CD4-positive, alpha-beta memory T cell (primary cell): ENCODE results near the gene DLG5. TPM values are rescaled to one million over a fixed set of nuclear protein-coding genes. Genes with fewer than 3 reads are reported as not detected.

Experiments
- CTCF ChIA-PET: fragments of 350-600 bp; sonication (Branson Sonifier 250); formaldehyde crosslinking; loops from one replicate; lab custom pipeline; 2021; ENCODE audit warnings: inconsistent platforms; ENCODE audit not compliant: partially characterized antibody; lab: Charles Lee
- POLR2A ChIA-PET: fragments of 350-600 bp; sonication (Branson Sonifier 250); formaldehyde crosslinking; loops from one replicate; lab custom pipeline; 2021; ENCODE audit not compliant: partially characterized antibody; lab: Charles Lee
- DNase-seq, 5 donors: peaks; one replicate each; pipeline versions ENCODE4 v3.0.0 to v3.0.0-alpha.2; 2020 to 2022; ENCODE audit warnings: mixed read lengths in 1 of 5
- H3K27ac ChIP-seq: one replicate; pipeline ENCODE4 v1.7.0; 2013; ENCODE audit warnings: low read depth, low read length
- H3K27me3 ChIP-seq: 2 replicates; pipeline ENCODE4 v1.7.0; 2013; ENCODE audit warnings: mild to moderate bottlenecking, low read length, moderate library complexity; ENCODE audit not compliant: insufficient read depth
- H3K36me3 ChIP-seq: 2 replicates; pipeline ENCODE4 v1.7.0; 2013; ENCODE audit warnings: mild to moderate bottlenecking, low read length, moderate library complexity; ENCODE audit not compliant: insufficient read depth
- H3K4me1 ChIP-seq: 2 replicates; pipeline ENCODE4 v1.7.0; 2013; ENCODE audit warnings: mild to moderate bottlenecking, low read length, moderate library complexity; ENCODE audit not compliant: insufficient read depth
- H3K4me3 ChIP-seq, 2 donors: one replicate each; pipeline ENCODE4 v1.7.0; 2013; ENCODE audit warnings: low read length in 2 of 2, mild to moderate bottlenecking in 1 of 2
- H3K9me3 ChIP-seq, 2 donors: one replicate each; pipeline ENCODE4 v1.7.0; 2013; ENCODE audit warnings: low read length in 2 of 2, control low read depth in 1 of 2; ENCODE audit not compliant: control insufficient read depth in 1 of 2
- H3K27ac Mint-ChIP-seq, 7 donors: one replicate each; pipeline ENCODE4 v1.8.0; 2020 to 2021; ENCODE audit warnings: mixed read lengths in 7 of 7, mild to moderate bottlenecking in 6 of 7, inconsistent platforms in 3 of 7, moderate library complexity in 3 of 7
- H3K27me3 Mint-ChIP-seq, 2 donors: one replicate each; pipeline ENCODE4 v1.8.0; 2020 to 2021; ENCODE audit warnings: mixed read lengths in 2 of 2
- H3K36me3 Mint-ChIP-seq, 2 donors: one replicate each; pipeline ENCODE4 v1.8.0; 2020 to 2021; ENCODE audit warnings: mixed read lengths in 2 of 2, inconsistent platforms in 1 of 2, mild to moderate bottlenecking in 1 of 2
- H3K4me1 Mint-ChIP-seq, 4 donors: one replicate each; pipeline ENCODE4 v1.8.0; 2020 to 2021; ENCODE audit warnings: mixed read lengths in 4 of 4, mild to moderate bottlenecking in 1 of 4
- H3K4me3 Mint-ChIP-seq, 8 donors: one replicate each; pipeline ENCODE4 v1.8.0; 2020 to 2021; ENCODE audit warnings: mixed read lengths in 8 of 8, mild to moderate bottlenecking in 7 of 8, moderate library complexity in 6 of 8, inconsistent platforms in 3 of 8
- H3K9me3 Mint-ChIP-seq, 8 donors: one replicate each; pipeline ENCODE4 v1.8.0; 2020 to 2021; ENCODE audit warnings: mixed read lengths in 8 of 8, mild to moderate bottlenecking in 5 of 8, inconsistent platforms in 3 of 8, moderate library complexity in 1 of 8
- intact Hi-C: fragments of 100-400 bp; cut with micrococcal nuclease; formaldehyde crosslinking; loops from one replicate; pipeline ENCODE4 v1.15.1; 2023
- polyA plus RNA-seq, 2 donors: library from polyadenylated mRNA; unstranded; fragments of 300-500 nt; fragmentation: Illumina TruSeq; gene quantifications; one replicate each; pipeline ENCODE4 v1.2.3, GENCODE V29; 2021
- total RNA-seq, 2 experiments: library from RNA; stranded (reverse); gene quantifications; one replicate each; pipeline ENCODE4 v1.2.3, GENCODE V29; 2021

The DLG5 gene
- total and polyA plus RNA-seq, 4 experiments from 2014 or later = 0.13 to 3.2 (median 2.7) TPM; not detected in 1

DNA sequence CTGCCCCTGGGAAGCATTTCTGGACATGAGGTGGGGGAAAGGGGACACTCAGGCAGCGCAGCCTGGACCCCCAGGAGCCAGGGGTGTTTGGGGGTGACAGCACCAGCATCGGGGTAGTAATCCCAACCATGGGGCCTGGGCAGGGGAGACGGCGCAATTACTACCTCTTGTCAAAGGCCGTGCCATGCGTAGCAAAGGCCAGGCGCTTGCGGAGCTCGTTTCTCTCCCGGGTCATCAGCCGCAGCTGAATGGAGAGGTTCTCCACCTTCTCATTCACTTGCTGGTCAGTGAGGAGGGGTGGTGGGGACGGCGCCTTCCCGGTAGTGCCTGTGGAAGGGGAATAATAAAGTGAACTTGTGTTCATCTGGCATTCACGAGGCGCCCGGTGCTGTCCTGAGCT lies 70.0 kb downstream of the DLG5 start:
- Histone ChIP-seq H3K9me3 (no peaks in the 10 kb centered on the region), H3K4me3 (no peak overlapping the region), H3K27me3 (no peaks in the 10 kb centered on the region), H3K36me3 (no peaks in the 10 kb centered on the region), H3K27ac (no peak overlapping the region), H3K4me1 (no peaks in the 10 kb centered on the region)
- DNase-seq = no peak
- Mint-ChIP-seq H3K9me3 (no peaks in the 10 kb centered on the region), H3K27me3 (no peaks in the 10 kb centered on the region), H3K4me1 (no peaks in the 10 kb centered on the region), H3K27ac (no peak overlapping the region), H3K4me3 (no peak overlapping the region), H3K36me3 (no peaks in the 10 kb centered on the region)
- ChIA-PET CTCF (interaction anchor here (1.7 kb wide), 1 partner anchor 10 kb away, joined by 5 read pairs; no protein-coding TSS in a partner anchor), POLR2A (no interaction called here)
- intact Hi-C loops = no loop called here

DNA sequence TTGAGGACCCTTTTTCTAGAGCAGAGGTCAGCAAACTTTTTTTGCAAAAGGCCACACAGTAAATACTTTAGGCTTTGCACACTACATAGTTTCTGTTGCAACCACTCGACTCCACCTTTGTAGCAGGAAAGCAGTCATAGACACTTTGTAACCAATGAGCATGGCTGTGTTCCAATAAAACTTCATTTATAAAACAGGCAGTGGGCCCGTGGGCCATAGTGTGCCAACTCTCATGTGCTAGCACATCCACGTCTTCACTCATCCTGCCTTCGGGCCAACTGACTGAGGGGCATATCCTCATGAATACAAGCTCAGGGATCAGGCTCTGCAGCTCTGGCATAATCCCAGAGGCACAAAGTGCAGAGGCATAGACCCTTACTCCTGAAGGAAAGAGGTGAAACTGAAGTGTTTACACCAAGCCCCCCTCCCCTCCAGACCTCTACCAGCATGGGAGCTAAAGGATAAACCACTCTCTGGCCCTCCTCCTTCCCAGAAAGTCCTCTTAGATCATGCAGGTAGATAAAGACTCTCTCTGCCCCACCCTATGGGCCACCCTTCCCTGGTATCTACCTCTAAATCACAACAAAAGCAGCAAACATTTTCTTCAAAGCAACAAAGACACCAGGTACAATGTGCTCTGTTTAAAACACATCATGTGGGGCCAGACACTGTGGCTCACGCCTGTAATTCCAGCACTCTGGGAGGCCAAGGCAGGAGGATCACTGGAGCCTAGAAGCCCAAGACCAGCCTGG lies 71.0 kb downstream of the DLG5 start:
- H3K36me3 ChIP-seq = no peaks in the 10 kb centered on the region
- POLR2A ChIA-PET = no interaction called here
- Mint-ChIP-seq H3K27me3 (no peaks in the 10 kb centered on the region), H3K4me1 (no peaks in the 10 kb centered on the region), H3K27ac (peak overlapping the region in 1 of 7 donors; percentile 13), H3K4me3 (no peak overlapping the region), H3K9me3 (no peaks in the 10 kb centered on the region), H3K36me3 (no peaks in the 10 kb centered on the region)
- intact Hi-C loops = no loop called here
- no peak for DNase-seq
- H3K4me1 ChIP-seq = no peaks in the 10 kb centered on the region
- H3K9me3 ChIP-seq = no peaks in the 10 kb centered on the region
- no peak overlapping the region for H3K27ac ChIP-seq
- no peak overlapping the region for H3K4me3 ChIP-seq
- CTCF ChIA-PET = interaction anchor here (1.7 kb wide), 1 partner anchor 9 kb away, joined by 5 read pairs; no protein-coding TSS in a partner anchor
- H3K27me3 ChIP-seq = no peaks in the 10 kb centered on the region

DNA sequence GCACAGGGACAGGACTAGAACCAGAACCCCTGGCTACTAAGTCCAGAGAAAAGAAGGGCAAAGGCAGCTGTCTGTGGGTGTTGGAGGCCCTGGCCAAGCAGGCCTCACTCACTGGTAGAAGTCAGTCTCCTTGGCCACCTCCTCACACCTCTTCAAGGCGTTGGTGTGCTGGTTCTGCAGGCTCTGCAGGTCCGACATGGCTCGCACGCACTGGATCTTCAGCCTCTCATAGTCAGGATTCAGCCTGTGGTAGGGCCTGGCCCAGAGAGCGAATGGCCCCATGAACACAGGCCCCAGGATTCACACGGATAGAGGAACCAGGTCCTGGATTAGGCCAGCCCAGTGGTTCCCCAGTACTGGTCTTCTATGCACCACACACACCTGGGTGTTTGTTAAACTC lies 72.4 kb downstream of the DLG5 start:
- no peaks in the 10 kb centered on the region for H3K36me3 ChIP-seq
- no peaks in the 10 kb centered on the region for H3K9me3 Mint-ChIP-seq
- no peak overlapping the region for H3K4me3 ChIP-seq
- intact Hi-C loops = no loop called here
- no peaks in the 10 kb centered on the region for H3K4me1 Mint-ChIP-seq
- H3K36me3 Mint-ChIP-seq = no peaks in the 10 kb centered on the region
- H3K27ac ChIP-seq = no peak overlapping the region
- no peaks in the 10 kb centered on the region for H3K4me1 ChIP-seq
- no peak overlapping the region for H3K27ac Mint-ChIP-seq
- POLR2A ChIA-PET = no interaction called here
- CTCF ChIA-PET = interaction anchor here (1.0 kb wide), 1 partner anchor 9 kb away, joined by 3 read pairs; no protein-coding TSS in a partner anchor
- no peaks in the 10 kb centered on the region for H3K27me3 ChIP-seq
- no peaks in the 10 kb centered on the region for H3K27me3 Mint-ChIP-seq
- DNase-seq = no peak
- H3K4me3 Mint-ChIP-seq = no peak overlapping the region
- H3K9me3 ChIP-seq = no peaks in the 10 kb centered on the region

DNA sequence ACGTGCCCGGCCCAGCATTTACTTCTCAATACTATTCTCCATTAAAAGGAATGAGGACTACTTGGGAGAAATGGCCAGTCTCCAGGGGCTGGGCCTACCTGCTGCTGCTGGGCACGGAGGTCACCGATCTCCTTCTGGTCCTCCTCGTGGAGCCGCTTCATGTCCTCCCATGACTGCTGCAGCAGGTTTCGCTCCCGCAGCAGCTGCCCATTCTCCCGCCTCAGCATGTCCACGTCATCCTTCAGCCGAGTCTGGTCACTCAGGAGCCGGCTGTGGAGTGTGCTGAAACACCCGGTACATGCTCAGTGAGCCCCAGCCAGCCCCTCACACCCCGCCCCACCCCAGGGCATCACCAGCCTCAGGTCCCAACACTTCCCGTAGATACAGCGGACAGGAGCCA lies 73.3 kb downstream of the DLG5 start:
- Mint-ChIP-seq H3K27me3 (no peaks in the 10 kb centered on the region), H3K4me1 (no peaks in the 10 kb centered on the region), H3K4me3 (no peak overlapping the region), H3K36me3 (no peaks in the 10 kb centered on the region), H3K9me3 (no peaks in the 10 kb centered on the region), H3K27ac (no peak overlapping the region)
- Histone ChIP-seq H3K4me1 (no peaks in the 10 kb centered on the region), H3K9me3 (no peaks in the 10 kb centered on the region), H3K27ac (no peak overlapping the region), H3K27me3 (no peaks in the 10 kb centered on the region), H3K36me3 (no peaks in the 10 kb centered on the region), H3K4me3 (no peak overlapping the region)
- ChIA-PET CTCF (no interaction called here), POLR2A (no interaction called here)
- intact Hi-C loops = no loop called here
- DNase-seq = no peak

DNA sequence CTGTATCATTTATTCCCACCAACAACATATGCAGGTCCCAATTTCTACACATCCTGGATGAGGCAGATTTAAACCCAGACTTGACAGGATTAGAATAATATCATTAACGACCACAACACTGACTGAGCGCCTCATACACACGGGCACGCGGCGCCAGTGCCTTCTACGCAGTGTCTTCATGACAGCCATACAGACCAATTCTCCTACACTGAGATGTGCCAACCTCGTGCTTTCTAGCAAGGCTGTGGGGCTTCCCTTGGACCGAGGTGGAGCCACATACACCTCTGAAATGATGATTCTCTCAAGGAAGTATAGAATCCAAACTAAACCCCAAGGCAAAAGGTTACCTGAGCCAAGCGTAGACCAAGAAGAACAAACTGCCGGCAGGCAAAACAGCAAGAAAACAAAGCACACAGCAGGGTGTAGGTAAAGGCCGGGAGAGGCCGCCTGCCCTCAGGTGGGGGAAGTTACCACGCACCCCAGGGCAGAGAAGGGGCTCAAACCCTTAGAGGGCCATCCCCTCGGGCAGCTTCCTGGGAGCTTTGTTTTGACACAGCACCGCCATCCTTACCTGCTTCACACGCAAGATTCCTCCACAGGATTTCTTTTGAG lies 75.8 kb downstream of the DLG5 start:
- CTCF ChIA-PET = no interaction called here
- peaks cover 0 to 4% (median 0%) of the 10 kb centered on the region in 4 donors for H3K4me1 Mint-ChIP-seq
- Histone ChIP-seq H3K9me3 (no peaks in the 10 kb centered on the region), H3K4me1 (no peaks in the 10 kb centered on the region), H3K27ac (no peak overlapping the region), H3K36me3 (no peaks in the 10 kb centered on the region), H3K27me3 (no peaks in the 10 kb centered on the region), H3K4me3 (no peak overlapping the region)
- no peaks in the 10 kb centered on the region for H3K36me3 Mint-ChIP-seq
- intact Hi-C loops = no loop called here
- DNase-seq = no peak
- H3K27me3 Mint-ChIP-seq = no peaks in the 10 kb centered on the region
- no peak overlapping the region for H3K4me3 Mint-ChIP-seq
- no peak overlapping the region for H3K27ac Mint-ChIP-seq
- no peaks in the 10 kb centered on the region for H3K9me3 Mint-ChIP-seq
- POLR2A ChIA-PET = no interaction called here

DNA sequence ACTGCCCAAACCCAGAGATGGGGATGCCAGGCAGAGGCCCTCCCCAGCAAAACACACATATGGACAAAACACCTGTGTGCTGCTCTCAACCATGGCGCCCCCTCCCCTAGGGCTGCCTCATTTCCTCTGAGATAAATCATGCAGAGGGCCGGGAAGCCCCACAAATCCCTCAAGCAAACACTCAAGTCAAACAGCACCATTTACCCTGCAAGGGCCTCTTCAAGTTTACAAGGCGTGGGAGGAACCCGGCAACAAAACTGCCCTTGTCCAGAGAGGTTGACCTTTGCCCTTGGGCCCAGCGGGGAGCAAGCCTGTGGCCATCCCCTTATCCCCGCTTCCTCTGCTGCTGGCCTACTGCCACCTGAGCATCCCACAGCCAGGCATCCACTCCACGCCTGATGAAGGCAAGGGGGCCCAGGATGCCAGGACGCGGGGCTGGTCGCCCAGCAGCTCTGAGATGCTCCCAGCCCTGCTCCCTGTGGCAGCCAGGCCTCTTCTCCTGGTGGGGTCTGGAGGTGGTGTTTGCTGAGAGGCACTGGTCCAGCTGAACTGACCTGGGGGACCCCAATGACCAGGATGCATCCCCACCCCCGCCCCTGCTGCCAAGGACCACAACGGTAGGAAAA lies 77.4 kb downstream of the DLG5 start:
- Histone ChIP-seq H3K27me3 (no peaks in the 10 kb centered on the region), H3K27ac (no peak overlapping the region), H3K36me3 (no peaks in the 10 kb centered on the region), H3K4me3 (no peak overlapping the region), H3K9me3 (no peaks in the 10 kb centered on the region), H3K4me1 (no peaks in the 10 kb centered on the region)
- ChIA-PET POLR2A (no interaction called here), CTCF (no interaction called here)
- no peaks in the 10 kb centered on the region for H3K27me3 Mint-ChIP-seq
- intact Hi-C loops = loop anchor here (5.0 kb wide), 1 partner anchor 1348 kb away; no protein-coding TSS in a partner anchor
- H3K4me3 Mint-ChIP-seq = no peak overlapping the region
- H3K27ac Mint-ChIP-seq = no peak overlapping the region
- H3K9me3 Mint-ChIP-seq = no peaks in the 10 kb centered on the region
- no peaks in the 10 kb centered on the region for H3K36me3 Mint-ChIP-seq
- DNase-seq = no peak
- peaks cover 0 to 4% (median 0%) of the 10 kb centered on the region in 4 donors for H3K4me1 Mint-ChIP-seq

DNA sequence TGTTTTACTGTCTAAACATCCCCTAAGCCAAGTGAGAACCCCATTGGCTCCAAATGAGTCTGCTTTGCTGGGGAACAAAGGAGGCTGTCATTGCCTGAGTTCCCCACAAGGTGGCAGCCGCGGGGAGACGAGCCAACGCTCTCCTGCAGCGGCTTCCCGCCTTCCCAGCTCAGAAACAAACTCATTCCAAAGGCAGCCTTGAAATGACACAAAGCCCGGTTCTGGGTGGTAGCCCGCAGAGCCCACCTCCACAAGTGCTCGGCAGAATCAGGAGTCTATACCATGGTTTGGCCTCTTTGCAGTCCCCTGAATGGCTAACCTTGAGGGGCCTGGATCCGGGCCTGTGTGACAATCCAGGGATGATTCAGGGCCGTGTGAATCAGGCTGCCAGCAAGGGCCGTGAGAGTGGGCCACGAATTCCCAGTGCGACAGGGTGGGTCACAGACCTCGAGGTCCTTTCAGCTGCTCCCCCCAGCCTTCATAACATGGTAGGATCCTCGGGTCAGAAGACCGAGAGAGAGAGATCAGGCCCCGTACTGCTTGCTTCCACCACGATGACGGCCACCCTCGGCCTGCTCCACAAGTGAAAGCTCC lies 79.7 kb downstream of the DLG5 start:
- H3K36me3 Mint-ChIP-seq = no peaks in the 10 kb centered on the region
- H3K27me3 ChIP-seq = no peaks in the 10 kb centered on the region
- intact Hi-C loops = loop anchor here (5.0 kb wide), 1 partner anchor 1350 kb away; no protein-coding TSS in a partner anchor
- no peak overlapping the region for H3K4me3 ChIP-seq
- no peaks in the 10 kb centered on the region for H3K36me3 ChIP-seq
- peaks cover 0 to 4% (median 0%) of the 10 kb centered on the region in 4 donors for H3K4me1 Mint-ChIP-seq
- no peaks in the 10 kb centered on the region for H3K27me3 Mint-ChIP-seq
- peak overlapping the region in 3 of 7 donors; percentile 23 to 53 (median 37) for H3K27ac Mint-ChIP-seq
- H3K9me3 Mint-ChIP-seq = no peaks in the 10 kb centered on the region
- H3K4me3 Mint-ChIP-seq = no peak overlapping the region
- no peaks in the 10 kb centered on the region for H3K9me3 ChIP-seq
- H3K4me1 ChIP-seq = no peaks in the 10 kb centered on the region
- POLR2A ChIA-PET = interaction anchor here (1.0 kb wide), 2 partner anchors 9 to 15 kb away, joined by 3 read pairs; no protein-coding TSS in a partner anchor
- CTCF ChIA-PET = interaction anchor here (0.9 to 3.3 kb wide), 16 partner anchors 9 to 135 kb away, joined by 3 to 23 read pairs (median 4); no protein-coding TSS in a partner anchor
- no peak overlapping the region for H3K27ac ChIP-seq
- peak in 4 of 5 donors; percentile 49 to 56 (median 50) for DNase-seq
